ENCODE results near the gene LLGL1.

GRCh38 chr17:18285296-18285695 lies 59.9 kb downstream of the LLGL1 start:
- no peak for TF ChIP-seq EZH2 (IDR thresholded peaks at IDR 0.05; ENCODE audit: insufficient read depth, low read length)
- TF ChIP-seq CTCF (IDR thresholded peaks at IDR 0.05; ENCODE audit: insufficient read depth, low read depth, low read length) = no peak

Data from astrocyte (in vitro differentiated cells and primary cell).